HG03460 (cell line): ENCODE measurements around the gene TEDC2.
A peak's percentile ranks its signal among the peaks of the same experiment; 100 is the strongest.

Source experiments
- ATAC-seq: cut with Tn5 transposase; IDR thresholded peaks from one replicate; pipeline ENCODE4 v1.9.1; 2021; ENCODE audit not compliant: unreplicated experiment

The TEDC2 gene

DNA sequence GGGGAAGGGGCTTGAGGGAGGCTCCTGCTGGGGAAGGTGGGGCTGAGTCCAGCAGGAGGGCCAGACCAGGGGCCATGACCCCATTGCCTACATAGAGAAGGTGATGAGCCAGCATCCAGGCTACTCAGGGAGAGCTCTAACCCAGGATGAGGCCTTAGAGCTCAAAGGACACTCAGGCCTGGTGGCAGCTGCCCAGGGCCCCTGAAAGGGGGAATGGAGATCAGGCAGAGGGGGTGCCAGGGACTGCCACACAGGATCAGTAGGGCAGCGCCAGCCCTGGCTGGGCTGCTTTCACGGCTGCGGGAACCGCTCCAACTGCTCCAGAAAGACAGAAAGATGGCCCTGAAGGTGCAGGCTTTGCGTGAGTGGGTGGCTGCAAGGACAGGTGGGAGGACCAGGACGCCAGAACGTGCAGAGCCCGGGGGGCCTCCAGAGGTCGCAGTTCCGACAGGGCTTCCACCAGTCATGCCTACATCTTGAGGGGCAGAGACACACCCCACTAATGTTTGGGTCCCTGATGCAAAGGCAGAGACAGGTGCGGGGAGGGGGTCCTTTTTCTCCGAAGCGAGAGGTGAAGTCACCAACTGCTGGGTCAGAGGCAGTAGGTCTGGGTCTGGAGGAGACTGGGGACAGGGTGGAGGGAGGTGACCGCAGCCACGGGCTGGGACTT is 53.0 kb downstream of the TEDC2 start:
- ATAC-seq: no peak

DNA sequence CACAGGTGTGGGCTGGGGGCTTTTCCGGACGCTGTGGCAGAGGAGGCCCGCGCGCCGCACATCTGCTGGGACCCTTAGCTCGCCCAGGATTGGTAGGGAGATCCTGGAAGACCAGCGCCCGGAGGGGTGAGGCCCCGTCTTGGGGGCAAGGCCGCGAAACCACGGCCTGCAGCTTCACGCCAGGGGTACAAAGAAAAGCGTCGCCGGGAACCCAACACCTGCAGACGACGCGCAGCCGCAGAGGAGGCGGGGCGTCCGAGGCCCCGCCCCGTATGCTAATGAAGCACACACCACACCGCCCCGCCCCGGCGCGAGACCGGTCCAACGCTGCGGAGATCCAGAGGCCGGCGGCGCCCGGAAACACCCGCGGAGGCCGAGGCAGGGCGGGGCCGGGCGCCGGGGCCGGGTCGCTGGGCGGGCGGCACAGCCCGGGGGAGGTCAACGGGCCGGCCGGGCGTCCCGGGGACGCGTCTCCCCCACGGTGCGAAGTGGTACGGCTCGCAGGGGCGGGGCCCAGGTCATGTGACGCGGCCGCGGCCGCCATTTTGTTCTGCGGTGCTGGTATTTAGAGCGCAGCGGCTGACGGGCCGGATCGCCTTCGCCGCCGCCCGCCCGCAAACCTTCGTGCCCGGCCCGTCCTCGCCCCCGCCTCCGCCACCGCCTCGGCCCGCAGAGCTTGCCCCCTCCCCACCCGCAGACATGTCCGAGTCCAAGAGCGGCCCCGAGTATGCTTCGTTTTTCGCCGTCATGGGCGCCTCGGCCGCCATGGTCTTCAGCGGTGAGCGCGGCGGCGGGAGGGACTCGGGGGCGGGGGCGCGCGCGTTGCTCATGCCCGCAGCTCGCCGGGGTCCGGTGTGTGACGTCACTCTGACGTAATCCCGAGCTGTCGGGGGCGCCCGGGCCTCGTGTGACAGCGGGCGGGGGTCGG is 53.8 kb downstream of the TEDC2 start, which contains the start of gene ATP6V0C:
ATP6V0C (plus strand) TSS at position 548 of the 928 bp plus-strand sequence; CDS start at position 700, 152 bp downstream.
- peak; percentile 55 for ATAC-seq
